Measurements from ENCODE around the gene ANXA2. TPM values are rescaled to one million over a fixed set of nuclear protein-coding genes. Genes with fewer than 3 reads are reported as not detected.

The ANXA2 gene
- total RNA-seq, 2 experiments from 2014 or later: 131 to 132 TPM

GRCh38 chr15:60301024-60301423 lies 96.8 kb downstream of the ANXA2 start:
- H3K4me1 Mint-ChIP-seq (ENCODE audit: low read depth): no peaks in the 10 kb centered on the region
- intact Hi-C loops (cut with micrococcal nuclease): no loop called here
- peaks cover 3% of the 10 kb centered on the region for H3K9me3 Mint-ChIP-seq
- DNase-seq: no peak
- ChIA-PET POLR2A (no interaction called here), CTCF (interaction anchor here (1.8 kb wide), 1 partner anchor 383 kb away, joined by 4 read pairs; no protein-coding TSS in a partner anchor)
- no peak overlapping the region for H3K27ac Mint-ChIP-seq
- no peak overlapping the region for H3K4me3 Mint-ChIP-seq
- H3K27me3 Mint-ChIP-seq: peaks cover 12% of the 10 kb centered on the region
- H3K36me3 Mint-ChIP-seq: no peaks in the 10 kb centered on the region

- no peaks in the 10 kb centered on the region for H3K4me1 Mint-ChIP-seq (ENCODE audit: low read depth)
- H3K9me3 Mint-ChIP-seq: peaks cover 3% of the 10 kb centered on the region
- intact Hi-C loops (cut with micrococcal nuclease): no loop called here
- no peak overlapping the region for H3K27ac Mint-ChIP-seq
- H3K36me3 Mint-ChIP-seq: no peaks in the 10 kb centered on the region
- ChIA-PET CTCF (interaction anchor here (0.6 to 1.8 kb wide), 3 partner anchors 27 to 381 kb away, joined by 4 to 6 read pairs (median 5); no protein-coding TSS in a partner anchor), POLR2A (no interaction called here)
- H3K4me3 Mint-ChIP-seq: no peak overlapping the region
- DNase-seq: no peak
- peaks cover 11% of the 10 kb centered on the region for H3K27me3 Mint-ChIP-seq
Measured at GRCh38 chr15:60299452-60300047, 98.2 kb downstream of the ANXA2 start.

Other genes with a start within 250 kb of the ANXA2 start
- 10 to 100 TPM; 66.0 to 71.3 TPM for gene ICE2, start 81.2 kb upstream of the ANXA2 start, total RNA-seq